Measurements from ENCODE around the gene SLIT3.

DNA sequence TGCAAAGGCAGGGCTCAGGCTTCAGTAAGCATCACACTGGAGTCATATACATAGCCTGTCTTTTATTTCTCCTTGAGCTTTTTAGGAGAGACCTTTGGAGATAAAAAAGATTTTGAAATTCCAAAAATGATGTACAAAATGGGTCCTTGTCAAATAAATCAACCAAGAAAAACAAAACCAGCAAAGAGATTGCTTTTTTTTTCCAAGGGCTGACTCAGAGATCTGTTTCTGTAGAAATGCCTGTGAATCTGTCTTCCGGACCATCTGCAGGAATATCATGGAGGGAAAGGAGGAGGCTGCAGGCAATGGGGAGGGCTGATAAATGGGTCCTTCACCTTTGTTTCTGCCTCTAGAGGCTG lies 77.4 kb downstream of the SLIT3 start:
- TF ChIP-seq, protein P1, sequence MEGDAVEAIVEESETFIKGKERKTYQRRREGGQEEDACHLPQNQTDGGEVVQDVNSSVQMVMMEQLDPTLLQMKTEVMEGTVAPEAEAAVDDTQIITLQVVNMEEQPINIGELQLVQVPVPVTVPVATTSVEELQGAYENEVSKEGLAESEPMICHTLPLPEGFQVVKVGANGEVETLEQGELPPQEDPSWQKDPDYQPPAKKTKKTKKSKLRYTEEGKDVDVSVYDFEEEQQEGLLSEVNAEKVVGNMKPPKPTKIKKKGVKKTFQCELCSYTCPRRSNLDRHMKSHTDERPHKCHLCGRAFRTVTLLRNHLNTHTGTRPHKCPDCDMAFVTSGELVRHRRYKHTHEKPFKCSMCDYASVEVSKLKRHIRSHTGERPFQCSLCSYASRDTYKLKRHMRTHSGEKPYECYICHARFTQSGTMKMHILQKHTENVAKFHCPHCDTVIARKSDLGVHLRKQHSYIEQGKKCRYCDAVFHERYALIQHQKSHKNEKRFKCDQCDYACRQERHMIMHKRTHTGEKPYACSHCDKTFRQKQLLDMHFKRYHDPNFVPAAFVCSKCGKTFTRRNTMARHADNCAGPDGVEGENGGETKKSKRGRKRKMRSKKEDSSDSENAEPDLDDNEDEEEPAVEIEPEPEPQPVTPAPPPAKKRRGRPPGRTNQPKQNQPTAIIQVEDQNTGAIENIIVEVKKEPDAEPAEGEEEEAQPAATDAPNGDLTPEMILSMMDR (IDR thresholded peaks at IDR 0.05): no peak
- TF ChIP-seq POLR2AphosphoS5 (IDR thresholded peaks at IDR 0.05; ENCODE audit: low read depth, low read length) (peak; percentile 58; the same call in 1 of the 2 replicates), EZH2phosphoT487 (IDR thresholded peaks at IDR 0.05; ENCODE audit: borderline replicate concordance, low read depth) (no peak), FOXM1 (IDR thresholded peaks at IDR 0.05; ENCODE audit: low read depth) (0 out of 2 replicates have a peak, but pooled peaks have one; percentile 49), SMC3 (IDR thresholded peaks at IDR 0.05; ENCODE audit: low read depth, low read length) (no peak), NRF1 (IDR thresholded peaks at IDR 0.05; ENCODE audit: low read depth, low read length) (no peak), GABPA (IDR thresholded peaks at IDR 0.05; ENCODE audit: low read depth) (0 out of 2 replicates have a peak, but pooled peaks have one; percentile 7), NFIC (IDR thresholded peaks at IDR 0.05; ENCODE audit: borderline replicate concordance) (peak; percentile 74; the same call in 1 of the 2 replicates)
- TF ChIP-seq, protein P2, sequence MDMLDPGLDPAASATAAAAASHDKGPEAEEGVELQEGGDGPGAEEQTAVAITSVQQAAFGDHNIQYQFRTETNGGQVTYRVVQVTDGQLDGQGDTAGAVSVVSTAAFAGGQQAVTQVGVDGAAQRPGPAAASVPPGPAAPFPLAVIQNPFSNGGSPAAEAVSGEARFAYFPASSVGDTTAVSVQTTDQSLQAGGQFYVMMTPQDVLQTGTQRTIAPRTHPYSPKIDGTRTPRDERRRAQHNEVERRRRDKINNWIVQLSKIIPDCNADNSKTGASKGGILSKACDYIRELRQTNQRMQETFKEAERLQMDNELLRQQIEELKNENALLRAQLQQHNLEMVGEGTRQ (IDR thresholded peaks at IDR 0.05; ENCODE audit: borderline replicate concordance, low read depth, low read length): no peak
- TF ChIP-seq, protein P3, sequence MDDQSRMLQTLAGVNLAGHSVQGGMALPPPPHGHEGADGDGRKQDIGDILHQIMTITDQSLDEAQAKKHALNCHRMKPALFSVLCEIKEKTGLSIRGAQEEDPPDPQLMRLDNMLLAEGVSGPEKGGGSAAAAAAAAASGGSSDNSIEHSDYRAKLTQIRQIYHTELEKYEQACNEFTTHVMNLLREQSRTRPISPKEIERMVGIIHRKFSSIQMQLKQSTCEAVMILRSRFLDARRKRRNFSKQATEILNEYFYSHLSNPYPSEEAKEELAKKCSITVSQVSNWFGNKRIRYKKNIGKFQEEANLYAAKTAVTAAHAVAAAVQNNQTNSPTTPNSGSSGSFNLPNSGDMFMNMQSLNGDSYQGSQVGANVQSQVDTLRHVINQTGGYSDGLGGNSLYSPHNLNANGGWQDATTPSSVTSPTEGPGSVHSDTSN (IDR thresholded peaks at IDR 0.05): peak; percentile 96

All from SK-N-SH (cell line).